Epithelial cell of esophagus (primary cell): Measurements from ENCODE around the gene ZNF827.

Source experiments
- DNase-seq: peaks from one replicate; pipeline ENCODE4 v3.0.0; 2010; ENCODE audit warnings: low read depth
- H3K4me3 ChIP-seq: 2 replicates; pipeline ENCODE4 v1.5.1; 2011; ENCODE audit warnings: mild to moderate bottlenecking, low read length, control low read depth
- TF ChIP-seq, protein P1 (sequence below): IDR thresholded peaks from 2 replicates; pipeline ENCODE4 v1.5.1; 2011; ENCODE audit warnings: low read depth, mild to moderate bottlenecking, low read length, control low read depth, inconsistent platforms; ENCODE audit not compliant: insufficient read depth; ENCODE audit errors: missing control alignments

Gene ZNF827

DNA sequence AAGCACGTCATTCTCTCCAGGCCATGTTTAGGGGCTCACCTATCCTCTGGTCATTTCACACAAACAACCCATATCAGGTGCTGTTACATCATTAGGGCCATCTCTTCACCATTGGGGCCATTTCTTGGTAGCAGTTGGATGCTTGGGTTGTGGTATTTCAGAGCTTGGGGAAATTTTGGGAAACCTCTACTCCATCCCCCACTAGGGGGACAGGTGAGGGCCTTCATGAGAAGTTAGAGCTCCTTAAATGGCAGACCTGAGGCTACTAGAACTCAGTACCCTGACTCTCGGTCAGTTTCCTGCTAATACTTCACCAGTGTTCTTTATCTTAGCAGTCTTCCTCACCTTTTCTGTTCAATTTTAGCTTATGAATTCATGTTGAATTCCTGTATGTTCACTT lies 50.2 kb downstream of the ZNF827 start:
- TF ChIP-seq, protein P1, sequence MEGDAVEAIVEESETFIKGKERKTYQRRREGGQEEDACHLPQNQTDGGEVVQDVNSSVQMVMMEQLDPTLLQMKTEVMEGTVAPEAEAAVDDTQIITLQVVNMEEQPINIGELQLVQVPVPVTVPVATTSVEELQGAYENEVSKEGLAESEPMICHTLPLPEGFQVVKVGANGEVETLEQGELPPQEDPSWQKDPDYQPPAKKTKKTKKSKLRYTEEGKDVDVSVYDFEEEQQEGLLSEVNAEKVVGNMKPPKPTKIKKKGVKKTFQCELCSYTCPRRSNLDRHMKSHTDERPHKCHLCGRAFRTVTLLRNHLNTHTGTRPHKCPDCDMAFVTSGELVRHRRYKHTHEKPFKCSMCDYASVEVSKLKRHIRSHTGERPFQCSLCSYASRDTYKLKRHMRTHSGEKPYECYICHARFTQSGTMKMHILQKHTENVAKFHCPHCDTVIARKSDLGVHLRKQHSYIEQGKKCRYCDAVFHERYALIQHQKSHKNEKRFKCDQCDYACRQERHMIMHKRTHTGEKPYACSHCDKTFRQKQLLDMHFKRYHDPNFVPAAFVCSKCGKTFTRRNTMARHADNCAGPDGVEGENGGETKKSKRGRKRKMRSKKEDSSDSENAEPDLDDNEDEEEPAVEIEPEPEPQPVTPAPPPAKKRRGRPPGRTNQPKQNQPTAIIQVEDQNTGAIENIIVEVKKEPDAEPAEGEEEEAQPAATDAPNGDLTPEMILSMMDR, result peak; percentile 13
- H3K4me3 ChIP-seq, result no peak overlapping the region
- no peak for DNase-seq

DNA sequence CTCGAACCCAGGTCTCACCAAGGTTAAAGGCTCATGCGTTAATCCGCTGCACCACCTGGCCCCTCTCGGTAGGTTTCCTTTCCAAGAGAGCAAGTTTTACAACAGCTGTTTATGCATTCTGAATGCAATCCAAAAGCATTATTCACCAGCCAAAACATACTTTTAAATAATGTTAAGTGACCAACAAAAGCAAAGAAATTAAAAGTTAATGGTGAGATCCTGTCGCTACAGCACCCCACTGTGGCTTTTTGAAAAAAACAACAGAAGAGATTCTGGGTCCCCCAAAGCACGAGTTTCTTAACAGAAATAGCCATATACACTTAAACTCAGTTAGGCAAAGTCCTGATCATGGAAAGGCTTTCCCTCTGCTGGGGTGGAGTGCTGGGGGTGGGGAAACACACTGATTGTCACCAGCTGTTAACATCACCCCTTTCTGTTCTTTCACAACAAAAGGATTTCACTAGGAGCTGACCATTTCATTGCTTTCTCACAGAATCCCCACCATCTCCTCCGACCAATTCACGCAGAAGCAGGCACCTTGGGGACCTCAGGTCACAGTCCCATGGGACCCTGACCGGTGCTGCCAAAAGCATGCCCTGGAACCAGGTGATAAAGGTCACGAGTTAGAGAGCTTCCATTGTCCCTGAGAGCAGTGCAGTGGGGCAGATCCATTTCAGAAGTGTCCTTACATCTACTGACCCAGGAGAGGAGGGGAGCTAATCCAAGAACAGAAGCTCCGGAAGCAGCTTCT lies 51.2 kb downstream of the ZNF827 start:
- DNase-seq, result peak; percentile 31
- TF ChIP-seq, protein P1, result no peak

DNA sequence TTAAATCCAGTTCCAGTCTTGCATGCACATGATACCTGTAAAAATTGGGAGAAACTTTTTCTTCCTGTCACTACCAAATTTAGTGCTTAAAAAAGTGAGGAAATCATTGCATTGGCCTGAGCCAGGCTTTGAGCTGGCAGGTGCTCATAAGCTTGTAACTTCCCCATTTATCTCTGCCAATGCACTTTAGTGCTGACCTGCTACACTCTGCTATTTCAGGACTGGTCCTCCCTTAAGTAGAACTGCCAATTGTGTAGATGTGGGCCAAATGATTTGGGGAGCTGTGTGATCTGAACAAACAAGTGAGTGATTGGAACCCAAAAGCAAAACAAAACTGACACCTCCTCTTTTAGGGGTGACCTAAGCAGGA lies 51.8 kb downstream of the ZNF827 start:
- H3K4me3 ChIP-seq, result no peak overlapping the region
- TF ChIP-seq, protein P1, result no peak
- DNase-seq, result no peak

More for the DNA sequence above, 51.2 kb downstream of the ZNF827 start:
- H3K4me3 ChIP-seq, result no peak overlapping the region

DNA sequence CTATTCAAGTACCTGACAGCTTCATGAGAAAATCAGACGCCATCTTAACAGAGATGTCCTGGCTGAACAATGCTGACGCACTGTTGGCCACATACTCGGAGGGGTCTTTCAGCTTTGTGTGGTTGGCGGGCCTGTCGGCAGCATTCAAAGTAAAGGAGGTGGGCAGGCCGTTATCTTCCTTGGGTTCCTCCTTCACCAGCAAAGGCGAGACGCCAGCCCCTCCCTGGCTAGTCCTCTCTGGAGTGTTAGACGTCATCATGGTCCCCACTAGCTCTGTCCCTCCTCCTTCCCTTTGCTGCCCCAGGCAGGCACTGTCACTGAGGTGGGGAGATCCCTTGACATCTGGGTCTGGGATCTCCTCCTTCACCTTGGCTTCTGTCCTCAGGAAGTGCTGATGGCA lies 53.0 kb downstream of the ZNF827 start:
- H3K4me3 ChIP-seq, result no peak overlapping the region
- TF ChIP-seq, protein P1, result no peak
- no peak for DNase-seq

DNA sequence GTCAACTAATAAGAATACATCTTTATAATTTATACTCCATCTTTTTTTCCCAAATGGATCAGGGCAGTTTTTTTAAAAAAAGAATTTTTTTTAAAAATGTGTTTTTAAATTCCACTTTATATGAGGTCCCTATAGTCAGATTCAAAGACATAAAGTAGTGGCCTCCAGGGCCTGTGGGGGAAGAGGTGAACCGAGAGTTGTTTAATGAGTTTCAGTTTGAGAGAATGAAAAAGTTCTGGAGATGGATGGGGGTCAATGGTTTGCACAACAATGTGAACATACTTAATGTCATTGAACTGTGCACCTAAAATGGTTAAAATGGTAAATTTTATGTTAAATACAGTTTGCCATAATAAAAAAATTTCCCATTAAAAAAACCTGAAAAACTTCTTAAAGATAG lies 53.8 kb downstream of the ZNF827 start:
- no peak overlapping the region for H3K4me3 ChIP-seq
- DNase-seq, result no peak
- TF ChIP-seq, protein P1, result no peak

DNA sequence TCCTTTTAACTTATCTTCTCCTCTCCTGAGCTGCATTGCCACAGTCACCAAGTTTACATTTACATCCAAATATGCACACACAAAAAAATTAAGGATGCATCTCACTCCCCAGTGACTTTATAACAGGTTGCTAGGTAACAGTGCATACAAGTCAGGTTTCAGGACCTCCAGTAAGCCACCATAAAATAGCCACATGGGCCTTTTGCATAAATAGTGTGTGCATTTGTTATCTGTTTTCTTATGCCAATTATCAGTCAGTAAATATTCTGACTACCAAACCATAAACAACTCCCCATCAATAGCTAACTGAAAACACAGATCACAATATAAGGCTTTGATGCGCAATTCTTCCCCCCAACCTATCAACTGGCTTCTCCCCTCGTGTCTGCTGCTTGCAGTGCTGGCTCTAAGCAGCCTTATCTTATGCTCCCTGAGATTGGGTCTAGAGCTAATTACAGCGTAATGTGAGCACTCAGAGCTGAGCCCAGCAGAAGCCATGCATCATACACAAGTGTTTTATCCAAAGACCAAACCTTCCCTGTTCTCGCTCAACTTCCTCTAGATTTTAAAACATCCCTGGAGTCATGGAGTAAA lies 55.4 kb downstream of the ZNF827 start:
- TF ChIP-seq, protein P1, result no peak

DNA sequence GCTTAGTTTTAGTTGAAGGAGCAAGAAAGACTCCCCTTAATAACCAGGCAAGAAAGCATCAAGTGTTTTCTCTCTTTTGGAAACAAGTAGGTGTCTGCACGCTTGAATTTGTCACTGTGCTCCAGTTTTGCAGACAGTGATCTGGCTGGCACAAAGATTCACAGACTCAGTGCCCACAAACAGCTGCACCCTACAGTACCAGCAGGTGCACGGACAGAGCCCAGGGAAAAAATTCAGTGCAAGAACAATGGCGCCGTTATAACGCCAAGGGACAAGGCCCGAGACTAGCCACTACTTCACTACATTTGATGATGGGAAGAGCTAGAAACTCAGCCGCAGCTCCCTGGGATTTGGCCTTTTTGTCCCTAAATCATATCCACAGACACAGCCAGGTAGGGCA lies 56.0 kb downstream of the ZNF827 start:
- TF ChIP-seq, protein P1, result no peak
- no peak overlapping the region for H3K4me3 ChIP-seq
- DNase-seq, result no peak

More for the DNA sequence above, 55.4 kb downstream of the ZNF827 start:
- DNase-seq, result no peak
- H3K4me3 ChIP-seq, result no peak overlapping the region
